ENCODE data around the gene PDE7B.

DNA sequence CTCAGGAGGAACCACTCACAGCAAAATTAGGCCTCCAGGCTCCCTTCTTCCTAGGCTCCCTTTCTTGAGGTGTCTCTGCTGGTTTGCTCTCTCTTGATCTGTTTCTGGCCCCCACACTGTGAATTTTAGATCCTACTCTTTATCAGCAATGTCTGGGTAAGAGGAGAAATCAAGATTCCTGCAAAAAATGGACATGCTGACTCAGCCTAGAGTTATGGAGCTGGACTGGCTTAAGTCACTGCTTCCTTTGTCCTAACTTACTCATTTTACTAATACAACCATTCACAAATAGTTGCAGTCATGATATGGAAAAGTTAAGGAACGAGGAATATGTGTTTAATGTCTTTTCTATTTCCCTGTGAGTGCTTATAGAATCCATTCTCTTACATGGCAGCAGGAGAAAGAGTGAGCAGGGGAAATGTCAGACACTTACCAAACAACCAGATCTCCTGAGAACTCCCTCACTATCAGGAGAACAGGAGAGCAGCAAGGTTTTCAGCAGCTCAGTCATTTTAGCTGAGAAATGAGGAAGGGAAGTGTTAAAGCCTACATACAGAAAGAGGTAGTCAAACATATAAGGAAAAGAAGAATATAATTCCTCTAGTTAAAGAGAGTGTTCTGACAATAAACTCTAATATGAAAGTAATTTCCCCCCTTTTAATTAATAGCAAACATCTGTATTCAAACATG lies 160.8 kb downstream of the PDE7B start:
- TF ChIP-seq, protein P1, sequence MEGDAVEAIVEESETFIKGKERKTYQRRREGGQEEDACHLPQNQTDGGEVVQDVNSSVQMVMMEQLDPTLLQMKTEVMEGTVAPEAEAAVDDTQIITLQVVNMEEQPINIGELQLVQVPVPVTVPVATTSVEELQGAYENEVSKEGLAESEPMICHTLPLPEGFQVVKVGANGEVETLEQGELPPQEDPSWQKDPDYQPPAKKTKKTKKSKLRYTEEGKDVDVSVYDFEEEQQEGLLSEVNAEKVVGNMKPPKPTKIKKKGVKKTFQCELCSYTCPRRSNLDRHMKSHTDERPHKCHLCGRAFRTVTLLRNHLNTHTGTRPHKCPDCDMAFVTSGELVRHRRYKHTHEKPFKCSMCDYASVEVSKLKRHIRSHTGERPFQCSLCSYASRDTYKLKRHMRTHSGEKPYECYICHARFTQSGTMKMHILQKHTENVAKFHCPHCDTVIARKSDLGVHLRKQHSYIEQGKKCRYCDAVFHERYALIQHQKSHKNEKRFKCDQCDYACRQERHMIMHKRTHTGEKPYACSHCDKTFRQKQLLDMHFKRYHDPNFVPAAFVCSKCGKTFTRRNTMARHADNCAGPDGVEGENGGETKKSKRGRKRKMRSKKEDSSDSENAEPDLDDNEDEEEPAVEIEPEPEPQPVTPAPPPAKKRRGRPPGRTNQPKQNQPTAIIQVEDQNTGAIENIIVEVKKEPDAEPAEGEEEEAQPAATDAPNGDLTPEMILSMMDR (conservative IDR thresholded peaks at IDR 0.05; ENCODE audit: low read depth, low read length) = no peak
- TF ChIP-seq RFX5 (IDR thresholded peaks at IDR 0.05; ENCODE audit: low read depth, low read length) (no peak), POLR2A (IDR thresholded peaks at IDR 0.05; ENCODE audit: low read depth, low read length) (peak; percentile 67), MXI1 (IDR thresholded peaks at IDR 0.05; ENCODE audit: borderline replicate concordance, low read depth, low read length) (no peak), MAZ (IDR thresholded peaks at IDR 0.05; ENCODE audit: borderline replicate concordance, low read depth, low read length) (peak; percentile 23; the same call in 1 of the 2 replicates), CEBPB (IDR thresholded peaks at IDR 0.05; ENCODE audit: low read depth, low read length) (no peak)
